ENCODE measurements around the gene MAN2A2.

Gene MAN2A2

DNA sequence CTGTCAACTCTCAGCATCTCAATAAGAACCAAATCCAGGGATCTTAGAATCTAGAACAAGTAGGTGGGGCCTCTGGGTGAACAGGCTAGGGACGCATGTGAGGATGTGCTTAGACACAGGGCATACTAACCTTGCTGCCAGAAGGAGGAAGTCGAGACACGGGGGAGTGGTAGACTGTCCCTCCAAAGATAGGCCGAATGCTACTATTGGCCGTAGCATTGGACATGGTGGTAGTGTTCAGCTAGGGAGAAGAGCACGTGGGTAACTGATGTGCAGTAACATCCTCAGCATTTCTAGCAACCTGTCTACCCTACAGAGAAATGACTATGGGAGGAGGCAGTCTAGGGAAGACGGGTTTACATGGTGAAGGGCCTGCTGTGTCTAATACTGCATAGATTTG lies 67.2 kb downstream of the MAN2A2 start:
- no peak for DNase-seq

GRCh38 chr15:90972133-90972532 lies 69.0 kb downstream of the MAN2A2 start:
- no peak for DNase-seq

Data from CD4-positive, alpha-beta T cell treated with Interleukin-4 for 1 hour (primary cell).